H9 (cell line): ENCODE data around the gene TOR1A. TPM values are rescaled to one million over a fixed set of nuclear protein-coding genes. Genes with fewer than 3 reads are reported as not detected.

Experiments
- DNase-seq: peaks from one replicate; pipeline ENCODE4 v3.0.0-alpha.2; 2017
- H2AFZ ChIP-seq: one replicate; pipeline ENCODE4 v1.6.1; 2013; ENCODE audit warnings: mild to moderate bottlenecking, low read length, control low read depth, moderate library complexity
- H2AK5ac ChIP-seq: 2 replicates; pipeline ENCODE4 v1.6.1; 2013; ENCODE audit warnings: low read length, control low read depth, mixed read lengths; ENCODE audit not compliant: insufficient read length
- H2BK120ac ChIP-seq: one replicate; pipeline ENCODE4 v1.6.1; 2013; ENCODE audit warnings: low read depth, mild to moderate bottlenecking, low read length, control low read depth, inconsistent platforms; ENCODE audit not compliant: poor library complexity, severe bottlenecking
- H2BK12ac ChIP-seq: 2 replicates; pipeline ENCODE4 v1.6.1; 2013; ENCODE audit warnings: low read length, control low read depth, mixed read lengths, low read depth; ENCODE audit not compliant: insufficient read length
- H2BK15ac ChIP-seq: 2 replicates; pipeline ENCODE4 v1.6.1; 2013; ENCODE audit warnings: low read depth, low read length, control low read depth
- H2BK20ac ChIP-seq: one replicate; pipeline ENCODE4 v1.6.1; 2013; ENCODE audit warnings: low read depth, mild to moderate bottlenecking, low read length, control low read depth, inconsistent platforms; ENCODE audit not compliant: poor library complexity, severe bottlenecking
- H2BK5ac ChIP-seq: 2 replicates; pipeline ENCODE4 v1.6.1; 2013; ENCODE audit warnings: low read length, control low read depth, mixed read lengths; ENCODE audit not compliant: insufficient read length
- H3K14ac ChIP-seq: 2 replicates; pipeline ENCODE4 v1.6.1; 2013; ENCODE audit warnings: low read length, control low read depth; ENCODE audit not compliant: insufficient read depth
- H3K18ac ChIP-seq: 2 replicates; pipeline ENCODE4 v1.6.1; 2013; ENCODE audit warnings: low read depth, mild to moderate bottlenecking, mixed read lengths, low read length, control low read depth; ENCODE audit not compliant: insufficient read length
- H3K23ac ChIP-seq: 2 replicates; pipeline ENCODE4 v1.6.1; 2013; ENCODE audit warnings: low read length, control low read depth, mixed read lengths, low read depth; ENCODE audit not compliant: insufficient read length
- H3K23me2 ChIP-seq: 2 replicates; pipeline ENCODE4 v1.6.1; 2013; ENCODE audit warnings: low read depth, mild to moderate bottlenecking, mixed read lengths, low read length, control low read depth; ENCODE audit not compliant: insufficient read length, poor library complexity, severe bottlenecking
- H3K27ac ChIP-seq: 2 replicates; pipeline ENCODE4 v1.5.1; 2013; ENCODE audit warnings: low read length, control low read depth, mixed read lengths, low read depth; ENCODE audit not compliant: insufficient read length
- H3K27me3 ChIP-seq: 2 replicates; pipeline ENCODE4 v1.6.1; 2013; ENCODE audit warnings: low read length, control low read depth, inconsistent platforms; ENCODE audit not compliant: insufficient read depth
- H3K4ac ChIP-seq: 2 replicates; pipeline ENCODE4 v1.6.1; 2013; ENCODE audit warnings: low read depth, mild to moderate bottlenecking, control low read depth, inconsistent platforms, low read length, moderate library complexity
- H3K4me1 ChIP-seq: 2 replicates; pipeline ENCODE4 v1.6.1; 2013; ENCODE audit warnings: low read length, control low read depth, inconsistent platforms; ENCODE audit not compliant: insufficient read depth
- H3K4me2 ChIP-seq: 2 replicates; pipeline ENCODE4 v1.6.1; 2013; ENCODE audit warnings: low read length, control low read depth, mixed read lengths; ENCODE audit not compliant: insufficient read length, insufficient read depth
- H3K56ac ChIP-seq: 2 replicates; pipeline ENCODE4 v1.6.1; 2013; ENCODE audit warnings: low read depth, mild to moderate bottlenecking, mixed read lengths, low read length, control low read depth; ENCODE audit not compliant: insufficient read length
- H3K79me1 ChIP-seq: 2 replicates; pipeline ENCODE4 v1.6.1; 2013; ENCODE audit warnings: low read depth, mild to moderate bottlenecking, moderate library complexity, low read length, control low read depth, inconsistent platforms; ENCODE audit not compliant: insufficient read depth, poor library complexity, severe bottlenecking
- H3K79me2 ChIP-seq: 2 replicates; pipeline ENCODE4 v1.6.1; 2013; ENCODE audit warnings: low read length, control low read depth, inconsistent platforms; ENCODE audit not compliant: insufficient read depth
- H3K9ac ChIP-seq: 2 replicates; pipeline ENCODE4 v1.6.1; 2013; ENCODE audit warnings: low read length, control low read depth, mixed read lengths; ENCODE audit not compliant: insufficient read length; ENCODE audit errors: extremely low read depth
- H3K9me3 ChIP-seq: one replicate; pipeline ENCODE4 v1.6.1; 2013; ENCODE audit warnings: low read depth, low read length, inconsistent platforms; ENCODE audit not compliant: control insufficient read depth
- H3T11ph ChIP-seq: one replicate; pipeline ENCODE4 v1.6.1; 2013; ENCODE audit warnings: mild to moderate bottlenecking, low read length, control low read depth, inconsistent platforms
- H4K20me1 ChIP-seq: one replicate; pipeline ENCODE4 v1.6.1; 2013; ENCODE audit not compliant: control insufficient read depth, insufficient read length, insufficient read depth
- H4K5ac ChIP-seq: 2 replicates; pipeline ENCODE4 v1.6.1; 2013; ENCODE audit warnings: low read depth, mild to moderate bottlenecking, mixed read lengths, low read length, control low read depth; ENCODE audit not compliant: insufficient read length
- H4K8ac ChIP-seq: replicated peaks from 2 replicates; pipeline ENCODE4 v1.6.1; 2013; ENCODE audit warnings: low read length, control low read depth, mixed read lengths, low read depth; ENCODE audit not compliant: insufficient read length
- H4K91ac ChIP-seq: 2 replicates; pipeline ENCODE4 v1.6.1; 2013; ENCODE audit warnings: low read depth, mild to moderate bottlenecking, moderate library complexity, mixed read lengths, low read length, control low read depth; ENCODE audit not compliant: insufficient read length
- H3K27ac Mint-ChIP-seq, 3 experiments: 2 replicates in 2 of 3; 3 replicates in 1 of 3; pipeline ENCODE4 v1.8.0; 2020 to 2021; ENCODE audit warnings: mixed read lengths in 3 of 3, mild to moderate bottlenecking in 1 of 3, moderate library complexity in 1 of 3
- H3K27me3 Mint-ChIP-seq: 2 replicates; pipeline ENCODE4 v1.8.0; 2021; ENCODE audit warnings: low read depth, mild to moderate bottlenecking, moderate library complexity, mixed read lengths
- H3K36me3 Mint-ChIP-seq, 3 experiments: 2 replicates in 2 of 3; 3 replicates in 1 of 3; pipeline ENCODE4 v1.8.0; 2020 to 2021; ENCODE audit warnings: low read depth in 3 of 3, mixed read lengths in 3 of 3; ENCODE audit not compliant: insufficient read depth in 1 of 3
- H3K4me1 Mint-ChIP-seq, 2 experiments: 2 replicates each; pipeline ENCODE4 v1.8.0; 2020; ENCODE audit warnings: mixed read lengths in 2 of 2
- H3K4me3 Mint-ChIP-seq, 2 experiments: 2 replicates in 1 of 2; 3 replicates in 1 of 2; pipeline ENCODE4 v1.8.0; 2020 to 2021; ENCODE audit warnings: mild to moderate bottlenecking in 2 of 2, mixed read lengths in 2 of 2, moderate library complexity in 1 of 2
- H3K9me3 Mint-ChIP-seq, 2 experiments: 2 replicates in 1 of 2; 3 replicates in 1 of 2; pipeline ENCODE4 v1.8.0; 2020; ENCODE audit warnings: mild to moderate bottlenecking in 2 of 2, mixed read lengths in 2 of 2, moderate library complexity in 1 of 2
- WGBS: extraction: QIAGEN DNeasy Blood & Tissue Kit; methylation state at CpG from one replicate; pipeline ENCODE4 v1.1.7; 2013; ENCODE audit warnings: missing lambda C conversion rate, low lambda C conversion rate, mixed read lengths; ENCODE audit not compliant: insufficient read length; ENCODE audit errors: extremely low coverage; 5-methylcytosine and 5-hydroxymethylcytosine counted together
- total RNA-seq: library from RNA; stranded (reverse); gene quantifications from 2 replicates; pipeline ENCODE4 v1.2.1, GENCODE V29; 2021
- TF ChIP-seq, protein P1 (sequence below): fragments of 200-600 bp; sonication (generic); conservative IDR thresholded peaks from 3 replicates; pipeline ENCODE4 v1.8.0; 2021; ENCODE audit warnings: antibody characterized with exemption, mild to moderate bottlenecking

TOR1A gene
- total RNA-seq, 1 experiment from 2014 or later: 60.1 TPM

- Histone ChIP-seq H4K5ac (no peak overlapping the region), H3K23ac (no peak overlapping the region)
- peaks cover 32 to 87% (median 69%) of the 10 kb centered on the region in 3 experiments for H3K36me3 Mint-ChIP-seq
Observed at GRCh38 chr9:129815278-129815677, 8.7 kb downstream of the TOR1A start.

More at GRCh38 chr9:129815278-129815677, 8.7 kb downstream of the TOR1A start:
- Mint-ChIP-seq H3K4me1 (no peaks in the 10 kb centered on the region), H3K9me3 (no peaks in the 10 kb centered on the region), H3K27ac (peak overlapping the region in 2 of 3 experiments; percentile 30 to 69; a peak in 2 of 7 replicates), H3K27me3 (no peaks in the 10 kb centered on the region; the same call in 1 of the 2 replicates), H3K4me3 (no peak overlapping the region)
- Histone ChIP-seq H3K27me3 (no peaks in the 10 kb centered on the region), H3K79me2 (no peaks in the 10 kb centered on the region), H4K20me1 (no peaks in the 10 kb centered on the region), H3K9ac (no peak overlapping the region), H2BK5ac (no peak overlapping the region), H4K8ac (no peak overlapping the region), H3K56ac (no peak overlapping the region), H3K27ac (no peak overlapping the region), H2BK12ac (no peak overlapping the region), H2BK120ac (no peak overlapping the region), H4K91ac (no peak overlapping the region), H3K23me2 (no peaks in the 10 kb centered on the region), H3K79me1 (no peaks in the 10 kb centered on the region), H2BK15ac (no peak overlapping the region), H2AK5ac (no peak overlapping the region), H3K18ac (no peak overlapping the region), H3T11ph (no peak overlapping the region), H3K4me2 (no peak overlapping the region), H3K4me1 (no peaks in the 10 kb centered on the region), H3K9me3 (no peaks in the 10 kb centered on the region), H2BK20ac (no peak overlapping the region), H3K14ac (no peak overlapping the region), H2AFZ (no peak overlapping the region), H3K4ac (no peak overlapping the region)
- WGBS: no CpG with 5 or more reads among the region's 11 CpGs
- DNase-seq: no peak
- TF ChIP-seq, protein P1, sequence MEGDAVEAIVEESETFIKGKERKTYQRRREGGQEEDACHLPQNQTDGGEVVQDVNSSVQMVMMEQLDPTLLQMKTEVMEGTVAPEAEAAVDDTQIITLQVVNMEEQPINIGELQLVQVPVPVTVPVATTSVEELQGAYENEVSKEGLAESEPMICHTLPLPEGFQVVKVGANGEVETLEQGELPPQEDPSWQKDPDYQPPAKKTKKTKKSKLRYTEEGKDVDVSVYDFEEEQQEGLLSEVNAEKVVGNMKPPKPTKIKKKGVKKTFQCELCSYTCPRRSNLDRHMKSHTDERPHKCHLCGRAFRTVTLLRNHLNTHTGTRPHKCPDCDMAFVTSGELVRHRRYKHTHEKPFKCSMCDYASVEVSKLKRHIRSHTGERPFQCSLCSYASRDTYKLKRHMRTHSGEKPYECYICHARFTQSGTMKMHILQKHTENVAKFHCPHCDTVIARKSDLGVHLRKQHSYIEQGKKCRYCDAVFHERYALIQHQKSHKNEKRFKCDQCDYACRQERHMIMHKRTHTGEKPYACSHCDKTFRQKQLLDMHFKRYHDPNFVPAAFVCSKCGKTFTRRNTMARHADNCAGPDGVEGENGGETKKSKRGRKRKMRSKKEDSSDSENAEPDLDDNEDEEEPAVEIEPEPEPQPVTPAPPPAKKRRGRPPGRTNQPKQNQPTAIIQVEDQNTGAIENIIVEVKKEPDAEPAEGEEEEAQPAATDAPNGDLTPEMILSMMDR: no peak
